ENCODE measurements around the gene KRT27.
A peak's percentile ranks its signal among the peaks of the same experiment; 100 is the strongest.

KRT27 gene

DNA sequence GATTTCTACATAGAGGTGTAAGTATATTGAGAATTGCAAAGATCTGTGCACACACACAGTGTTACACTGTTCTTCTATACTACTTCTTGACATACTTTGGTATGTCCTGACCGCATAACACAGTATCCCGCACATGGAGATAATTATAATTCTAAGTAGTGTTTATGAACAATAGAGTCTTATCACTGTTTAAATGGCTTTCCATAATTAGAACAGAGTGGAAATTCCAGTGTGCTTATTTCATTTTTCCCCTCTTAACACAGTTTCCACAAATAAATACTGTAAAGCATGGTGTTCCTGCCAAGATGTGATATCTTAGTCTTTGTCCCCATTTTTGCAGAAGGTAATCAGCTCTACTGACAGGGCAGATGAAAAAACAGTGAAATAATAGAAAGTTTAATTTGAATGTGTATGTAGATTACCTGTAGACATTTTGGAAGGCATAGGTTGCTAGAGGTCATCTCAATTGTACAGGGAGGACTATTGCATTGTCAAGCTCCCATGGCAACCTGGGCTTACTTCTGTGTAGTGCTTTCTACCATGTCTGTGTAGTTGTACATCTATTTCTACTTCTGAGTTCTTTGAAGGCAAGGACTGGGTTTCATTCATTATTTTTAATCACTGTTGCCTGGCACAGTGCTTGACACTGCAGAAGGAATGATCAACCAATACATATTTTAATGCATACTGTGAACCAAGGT is 27.5 kb upstream of the KRT27 start:
- no peak for DNase-seq

DNA sequence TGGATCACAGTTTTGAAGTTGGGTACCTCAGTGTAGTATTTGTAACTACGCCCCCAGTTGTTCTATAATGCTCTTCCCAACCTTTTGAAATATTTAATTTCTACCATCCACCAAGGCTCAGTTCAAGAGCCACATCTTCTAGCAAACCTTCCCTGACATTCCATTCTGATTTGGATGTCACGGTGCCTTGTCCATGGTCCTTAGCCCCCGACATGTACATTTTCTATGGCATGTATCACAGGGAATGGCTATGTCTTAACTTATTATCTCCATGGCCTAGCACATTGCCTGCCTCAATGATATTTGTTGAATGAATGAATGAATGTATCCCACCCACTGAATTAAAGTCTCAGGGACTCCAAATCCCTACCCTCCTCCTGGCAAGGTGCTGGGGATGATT is 23.8 kb upstream of the KRT27 start:
- no peak for DNase-seq

DNA sequence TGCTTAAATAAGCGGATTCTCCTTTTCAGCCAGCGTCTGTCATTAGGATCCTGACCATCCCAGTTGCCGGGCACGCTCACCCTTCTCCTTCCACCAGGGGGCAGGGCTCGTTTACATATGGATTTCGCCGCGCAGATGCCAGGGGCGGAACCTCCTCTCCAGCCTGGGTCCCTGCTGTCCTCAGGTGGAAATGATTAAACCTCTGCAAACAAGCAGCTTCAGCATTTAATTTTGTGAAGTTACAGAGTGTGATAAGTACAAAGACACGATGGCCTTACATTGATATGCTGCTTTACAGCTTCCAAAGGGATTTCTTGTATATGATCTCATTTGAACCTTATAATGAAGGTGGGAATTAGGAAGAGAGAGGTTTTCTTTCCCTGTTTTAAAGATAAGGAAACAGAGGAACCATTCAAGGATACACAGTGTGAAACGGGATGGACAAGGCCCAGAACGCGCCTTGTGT is 21.3 kb upstream of the KRT27 start:
- DNase-seq, result peak; percentile 73 to 86 (median 80)

DNA sequence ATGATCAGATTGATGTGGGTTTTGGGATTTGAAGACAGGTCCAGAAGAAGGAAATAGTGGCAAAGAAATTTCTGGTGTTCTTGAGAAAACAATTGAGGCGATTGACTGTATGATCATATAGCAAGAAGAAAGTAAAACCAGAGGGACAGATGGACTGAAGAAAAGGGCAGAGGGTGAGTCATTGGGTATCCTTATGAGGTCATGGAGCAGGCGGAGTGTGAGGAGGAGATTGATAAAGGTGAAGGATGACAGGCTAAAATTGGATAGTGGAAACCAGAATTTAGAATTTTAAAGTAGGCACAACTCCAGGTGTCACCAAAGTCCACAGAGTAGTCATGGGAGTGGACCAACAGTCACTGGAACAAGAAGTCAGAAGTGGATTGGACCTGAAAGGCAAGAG is 18.8 kb upstream of the KRT27 start:
- no peak for DNase-seq

DNA sequence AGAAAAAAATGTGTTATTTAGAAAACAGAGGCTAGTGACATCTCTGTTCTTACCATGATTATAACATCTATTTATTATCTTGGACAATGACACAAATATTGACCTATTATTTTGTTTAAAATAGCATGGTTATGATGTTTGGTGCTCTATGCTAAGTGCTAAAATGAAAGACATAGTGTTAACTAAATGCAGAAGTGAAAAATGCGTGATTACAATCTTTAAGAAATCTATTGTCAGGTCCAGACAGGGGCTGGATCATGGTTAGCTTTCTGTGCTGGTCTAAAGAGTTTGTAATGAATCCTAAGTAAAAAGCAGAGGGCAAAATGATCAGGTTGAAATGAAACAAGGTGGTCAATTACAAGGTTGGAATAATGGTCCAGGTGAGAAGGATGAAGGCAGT is 18.0 kb upstream of the KRT27 start:
- DNase-seq, result no peak

DNA sequence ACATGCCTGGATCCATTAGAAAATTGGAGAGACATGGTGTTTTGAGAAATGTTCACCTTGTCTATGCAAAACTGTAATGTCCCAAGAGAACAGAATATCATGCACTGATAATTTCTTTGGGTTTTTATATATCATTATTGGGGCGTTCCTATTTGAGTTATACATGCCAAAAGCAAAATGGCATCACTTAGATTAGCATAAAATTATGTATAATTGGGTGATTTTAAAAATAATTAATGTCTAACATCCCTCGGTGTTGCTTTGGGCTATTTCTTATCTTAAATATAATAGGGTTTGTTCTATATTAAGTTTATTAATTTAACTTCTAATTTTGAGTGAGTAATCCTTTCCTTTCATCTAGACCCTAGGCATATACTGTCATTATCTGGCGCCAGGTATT is 17.5 kb upstream of the KRT27 start, which contains the start of gene KRT28:
KRT28 (minus strand) TSS at position 101 of the 400 bp plus-strand sequence; CDS start at position 35, 66 bp downstream.
- DNase-seq, result no peak

DNA sequence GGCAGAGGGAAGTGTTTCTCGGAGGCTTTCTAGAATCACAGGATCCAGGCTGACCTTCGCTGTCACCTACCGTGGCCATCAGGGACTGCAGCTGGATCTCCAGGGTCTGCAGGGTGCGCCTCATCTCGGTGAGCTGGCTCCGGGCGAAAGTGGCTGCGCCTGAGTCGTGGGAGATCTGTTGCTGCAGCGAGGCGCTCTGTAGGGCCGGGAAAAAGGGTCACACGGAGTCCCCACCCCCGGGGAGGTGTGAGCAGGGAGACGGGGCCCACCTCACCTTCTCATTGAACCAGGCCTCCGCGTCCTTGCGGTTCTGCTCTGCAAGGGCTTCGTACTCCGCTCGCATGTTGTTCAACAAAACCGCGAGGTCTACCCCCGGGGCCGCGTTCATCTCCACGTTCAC is 14.5 kb upstream of the KRT27 start:
- DNase-seq, result no peak

DNA sequence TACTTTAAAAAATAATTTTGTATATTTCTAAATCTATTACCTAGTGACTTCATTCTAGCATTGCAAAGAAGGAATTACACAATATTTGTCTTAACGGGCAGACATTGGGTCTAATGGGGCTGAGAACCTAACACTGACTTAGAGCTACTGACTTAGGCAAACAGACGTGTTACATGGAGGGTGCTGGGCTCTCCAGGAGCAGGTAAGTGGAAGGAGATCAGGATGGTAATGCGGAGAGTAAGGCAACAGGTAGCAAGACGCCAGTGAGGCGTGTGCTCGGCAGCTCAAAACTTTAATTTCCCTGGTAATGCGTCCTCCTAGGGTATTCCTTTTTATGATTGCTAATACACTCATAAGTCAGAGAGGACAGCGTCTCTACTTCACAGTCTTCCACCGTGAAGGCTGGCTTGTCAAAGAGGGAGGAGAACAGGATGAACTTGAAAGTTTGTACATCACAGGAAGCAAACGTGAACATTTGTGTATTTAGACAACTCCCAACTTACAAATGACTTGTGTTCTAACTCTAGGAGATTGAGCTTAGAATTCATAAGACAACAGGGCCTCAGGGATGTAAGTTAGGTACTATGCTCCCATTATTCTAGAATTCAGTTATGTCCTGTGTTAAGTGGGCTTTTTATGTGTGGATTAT is 12.8 kb upstream of the KRT27 start:
- DNase-seq, result no peak

DNA sequence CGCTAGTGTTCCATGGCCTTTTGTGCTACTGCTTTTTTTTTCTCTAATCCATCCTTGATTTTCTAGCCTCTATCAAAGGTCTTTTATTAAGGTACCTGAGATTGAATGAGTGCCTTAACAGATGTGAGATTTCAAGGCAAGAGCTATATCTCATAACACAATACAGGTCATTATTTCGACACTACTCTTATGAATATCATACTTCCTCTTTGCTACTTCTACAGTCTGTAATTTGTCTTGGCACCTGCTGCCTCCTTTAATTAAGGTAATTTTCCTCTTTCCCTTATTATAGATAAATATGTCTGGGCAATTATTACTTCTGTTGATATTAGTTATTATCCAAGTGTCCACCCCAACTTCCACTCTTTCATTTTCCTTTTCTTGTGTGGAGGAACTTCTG is 12.1 kb upstream of the KRT27 start:
- DNase-seq, result peak in 1 of 4 experiments; percentile 13

DNA sequence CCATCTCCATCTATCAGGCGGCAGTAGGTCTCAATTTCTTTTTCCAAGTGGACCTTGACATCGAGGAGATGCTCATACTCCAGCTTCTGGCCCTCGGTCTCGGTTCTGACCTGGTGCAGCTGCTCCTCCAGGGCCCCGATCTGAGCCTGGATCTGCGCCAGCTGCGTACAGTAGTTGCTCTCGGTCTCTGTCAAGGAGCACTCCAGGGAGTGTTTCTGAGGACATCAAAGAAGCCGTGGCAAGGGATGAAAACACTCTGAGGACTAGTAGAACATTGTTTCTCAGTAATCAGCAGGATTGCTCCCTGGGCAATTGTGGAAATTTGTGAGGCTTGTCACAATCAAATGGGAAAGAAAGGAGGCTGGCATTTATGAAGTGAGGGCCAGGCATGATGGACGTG is 11.5 kb upstream of the KRT27 start:
- DNase-seq, result no peak

DNA sequence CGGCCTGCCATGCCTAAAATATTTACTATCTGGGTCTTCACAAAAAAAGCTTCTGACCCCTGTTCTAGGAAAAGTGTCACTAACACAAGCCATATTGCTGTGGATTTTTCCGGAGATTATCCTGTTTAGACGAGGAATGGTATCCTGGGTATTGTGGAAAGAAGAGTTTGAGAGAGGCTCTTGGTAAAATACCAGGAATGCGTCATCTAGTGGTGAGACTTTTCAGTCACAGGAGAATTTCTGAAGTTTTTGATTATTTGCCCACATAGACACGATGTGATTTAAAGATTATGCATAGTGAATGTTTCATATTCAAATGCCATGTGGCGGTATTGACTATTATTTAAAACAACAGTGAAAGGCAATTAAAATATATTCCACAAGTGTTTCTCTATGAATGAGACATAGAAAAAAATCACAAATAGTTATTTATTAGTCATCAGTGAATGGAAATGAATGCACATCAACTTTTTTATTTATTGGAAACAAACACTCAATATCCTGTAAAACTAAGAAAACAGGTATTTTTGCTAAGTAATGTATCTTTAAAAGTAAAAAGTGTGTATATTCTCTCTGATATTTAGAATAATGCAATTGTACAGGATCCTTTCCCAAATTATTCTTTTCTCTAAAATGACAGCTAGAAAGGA is 9.6 kb upstream of the KRT27 start:
- peak in 2 of 4 experiments; percentile 4 to 9 for DNase-seq

DNA sequence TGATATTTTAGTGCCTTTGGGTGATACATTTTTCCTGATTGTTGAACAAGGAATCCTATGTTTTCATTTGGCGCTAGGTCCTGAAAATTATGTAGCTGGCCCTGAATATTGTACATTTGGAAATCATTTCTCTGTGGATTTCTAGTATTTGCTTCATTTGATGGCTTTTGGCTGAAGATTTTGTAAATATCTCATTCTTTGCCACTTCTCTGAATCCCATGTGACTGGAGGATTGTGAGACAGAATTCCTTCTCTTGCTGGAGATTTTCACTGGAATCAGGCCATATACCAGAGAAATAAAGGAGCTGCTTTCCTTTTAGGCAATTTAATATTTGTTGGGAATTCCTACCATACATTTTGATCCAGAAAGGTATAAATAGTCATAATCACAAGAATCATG is 8.8 kb upstream of the KRT27 start:
- DNase-seq, result no peak

DNA sequence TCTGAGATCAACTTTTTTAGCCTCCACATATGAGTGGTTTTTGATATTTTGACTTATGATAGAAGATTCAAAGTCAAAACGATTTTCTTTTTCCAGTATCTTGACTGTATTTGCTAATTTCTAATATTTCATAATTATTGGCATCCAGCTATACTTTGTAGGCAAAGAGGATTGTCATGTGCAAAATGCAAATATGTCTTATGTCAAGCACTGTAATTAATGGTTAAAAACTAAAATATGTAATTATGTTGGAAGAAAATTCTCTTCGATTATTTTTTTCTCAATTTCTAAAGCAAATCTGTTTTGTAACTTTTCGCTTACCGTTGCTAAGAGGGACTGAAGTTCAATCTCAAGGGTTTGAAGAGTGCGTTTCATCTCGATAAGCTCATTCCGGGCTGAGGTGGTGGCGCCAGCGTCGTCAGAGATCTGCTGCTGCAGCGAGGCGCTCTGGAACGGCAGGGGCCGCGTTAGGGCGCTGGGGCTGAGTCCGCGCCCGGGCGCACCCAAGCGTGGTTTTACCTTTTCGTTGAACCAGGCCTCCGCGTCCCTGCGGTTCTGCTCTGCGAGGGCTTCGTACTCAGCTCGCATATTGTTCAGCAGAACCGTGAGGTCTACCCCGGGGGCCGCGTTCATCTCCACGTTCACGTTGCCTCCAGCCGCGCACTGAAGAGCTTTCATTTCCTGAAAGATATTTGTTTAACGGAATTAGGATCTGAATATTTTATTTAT is 3.0 kb downstream of the KRT27 start:
- peak in 1 of 4 experiments; percentile 5 for DNase-seq

DNA sequence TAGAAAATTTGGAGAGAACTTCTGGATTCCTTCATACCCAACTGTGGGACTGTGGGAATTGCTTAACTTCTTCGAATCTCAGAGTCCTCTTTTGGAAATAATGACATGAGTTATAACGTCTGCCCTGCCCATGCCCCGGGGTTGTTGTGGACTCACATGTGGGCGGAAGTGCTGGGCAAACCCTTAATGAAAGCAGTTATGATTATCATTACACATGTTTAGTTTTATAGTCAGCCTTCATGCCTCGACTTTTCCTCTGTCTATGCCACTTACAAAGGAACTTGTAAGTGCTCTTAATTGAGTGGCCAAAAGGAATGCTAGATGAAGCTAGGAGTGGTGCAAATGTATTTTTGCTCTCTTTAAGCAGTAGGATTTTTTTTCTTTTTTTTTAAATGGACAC is 3.9 kb downstream of the KRT27 start:
- DNase-seq, result no peak

DNA sequence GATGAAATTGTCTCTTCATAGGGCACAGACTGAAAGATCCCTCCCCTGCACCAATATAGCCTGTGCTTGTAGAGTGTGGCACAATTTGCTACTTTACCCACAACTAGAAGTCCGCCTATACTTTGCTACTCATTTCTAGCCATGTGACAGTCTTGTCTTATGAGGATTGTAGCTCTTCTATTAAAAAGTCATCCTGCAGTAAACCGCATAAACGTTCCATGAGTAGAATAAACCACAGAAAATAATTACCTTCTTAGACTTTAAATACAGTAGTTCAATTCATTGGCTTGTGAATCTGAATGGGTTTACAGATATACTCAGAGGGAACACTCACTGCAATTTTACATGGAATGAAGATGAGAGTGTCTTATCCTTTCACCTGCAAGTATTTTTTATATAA is 4.4 kb downstream of the KRT27 start:
- no peak for DNase-seq

DNA sequence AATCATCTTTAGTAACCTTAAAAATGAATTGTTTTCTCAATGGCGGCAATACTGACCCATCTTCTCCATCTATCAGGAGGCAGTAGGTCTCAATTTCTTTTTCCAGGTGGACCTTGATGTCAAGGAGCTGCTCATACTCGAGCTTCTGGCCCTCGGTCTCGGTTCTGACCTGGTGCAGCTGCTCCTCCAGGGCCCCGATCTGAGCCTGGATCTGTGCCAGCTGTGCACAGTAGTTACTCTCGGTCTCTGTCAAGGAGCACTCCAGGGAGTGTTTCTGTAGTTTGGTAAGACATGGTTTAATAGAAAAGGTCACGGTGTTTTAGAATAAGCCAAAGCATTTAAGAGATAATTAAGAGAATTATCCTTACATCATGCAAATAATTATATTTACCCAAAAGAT is 4.9 kb downstream of the KRT27 start:
- DNase-seq, result no peak

DNA sequence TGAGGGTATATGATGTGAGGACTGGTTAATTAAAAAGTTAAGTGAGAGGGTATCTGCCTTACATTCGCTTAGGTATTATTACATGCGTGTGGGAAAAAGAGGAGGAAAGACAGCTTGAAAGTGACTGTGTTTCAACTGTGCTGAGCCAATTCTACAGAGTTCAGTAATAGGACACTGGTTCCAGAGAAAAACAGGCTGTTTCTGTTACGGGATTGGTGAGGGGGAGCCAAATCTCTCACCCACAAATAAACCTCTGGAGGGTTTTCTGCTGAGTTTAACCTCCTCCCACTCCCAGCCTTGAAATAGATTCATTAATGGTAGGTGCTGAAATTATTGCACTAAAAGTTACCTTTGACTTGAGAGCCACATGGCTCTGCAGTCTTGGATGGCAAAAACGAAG is 6.4 kb downstream of the KRT27 start:
- no peak for DNase-seq

DNA sequence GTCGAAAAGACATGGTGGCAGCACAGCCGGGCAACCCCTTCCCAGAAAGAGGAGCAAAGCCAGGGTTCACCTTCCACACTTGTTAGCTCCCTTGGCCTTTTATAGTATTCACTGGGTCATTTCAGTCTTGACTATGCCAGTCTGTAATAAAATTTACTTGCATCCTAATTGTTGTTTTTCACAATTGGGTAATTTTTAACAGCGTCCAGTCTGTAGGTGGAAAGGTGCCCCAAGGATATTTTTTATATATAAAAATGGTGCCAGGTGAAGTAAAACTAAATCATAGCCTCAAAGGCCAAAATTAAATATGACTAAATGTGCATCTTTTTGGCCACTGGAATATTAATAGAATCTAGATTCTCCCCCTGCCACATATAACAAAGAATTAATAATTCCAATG is 10.2 kb downstream of the KRT27 start, which contains the start of gene KRT26:
KRT26 (minus strand) TSS at position 101 of the 400 bp plus-strand sequence; CDS start at position 13, 88 bp downstream.
- DNase-seq, result no peak

DNA sequence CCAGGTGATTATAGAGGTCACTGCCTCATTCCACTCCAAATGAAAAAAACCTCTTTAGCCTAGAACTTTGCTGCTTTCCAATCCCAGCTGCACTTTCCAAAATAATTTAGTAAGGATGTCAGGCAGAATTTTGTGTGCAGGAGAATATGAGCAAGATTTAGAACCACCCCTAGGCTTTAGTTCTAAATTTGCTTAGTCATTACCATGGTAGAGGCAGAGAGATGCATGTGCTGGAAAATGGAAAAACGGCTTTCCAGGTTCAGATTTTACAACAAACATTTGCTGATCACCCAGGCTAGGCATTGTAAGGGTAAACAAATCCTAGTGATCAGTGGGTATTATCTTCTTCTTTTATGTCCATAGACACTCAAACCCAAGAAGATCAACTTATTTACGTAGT is 16.7 kb downstream of the KRT27 start:
- DNase-seq, result no peak

DNA sequence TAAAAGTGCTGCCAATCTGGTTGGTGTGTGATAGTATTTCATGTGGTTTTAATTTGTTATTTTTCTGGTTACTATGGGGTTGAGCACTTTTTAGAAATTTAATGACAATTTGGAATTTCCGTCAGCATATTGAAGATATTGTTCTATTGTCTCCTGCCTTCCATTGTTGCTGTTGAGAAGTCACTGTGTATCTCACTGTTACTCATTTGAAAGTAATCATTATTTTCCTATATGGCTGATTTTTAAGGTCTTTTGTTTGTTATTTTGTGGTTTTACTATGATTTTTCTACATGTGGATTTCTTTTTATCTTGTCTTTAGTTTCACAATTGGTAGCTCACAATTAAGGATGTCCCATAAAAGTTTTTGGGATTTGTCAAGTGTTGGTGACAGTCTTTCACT is 18.6 kb downstream of the KRT27 start:
- no peak for DNase-seq

DNA sequence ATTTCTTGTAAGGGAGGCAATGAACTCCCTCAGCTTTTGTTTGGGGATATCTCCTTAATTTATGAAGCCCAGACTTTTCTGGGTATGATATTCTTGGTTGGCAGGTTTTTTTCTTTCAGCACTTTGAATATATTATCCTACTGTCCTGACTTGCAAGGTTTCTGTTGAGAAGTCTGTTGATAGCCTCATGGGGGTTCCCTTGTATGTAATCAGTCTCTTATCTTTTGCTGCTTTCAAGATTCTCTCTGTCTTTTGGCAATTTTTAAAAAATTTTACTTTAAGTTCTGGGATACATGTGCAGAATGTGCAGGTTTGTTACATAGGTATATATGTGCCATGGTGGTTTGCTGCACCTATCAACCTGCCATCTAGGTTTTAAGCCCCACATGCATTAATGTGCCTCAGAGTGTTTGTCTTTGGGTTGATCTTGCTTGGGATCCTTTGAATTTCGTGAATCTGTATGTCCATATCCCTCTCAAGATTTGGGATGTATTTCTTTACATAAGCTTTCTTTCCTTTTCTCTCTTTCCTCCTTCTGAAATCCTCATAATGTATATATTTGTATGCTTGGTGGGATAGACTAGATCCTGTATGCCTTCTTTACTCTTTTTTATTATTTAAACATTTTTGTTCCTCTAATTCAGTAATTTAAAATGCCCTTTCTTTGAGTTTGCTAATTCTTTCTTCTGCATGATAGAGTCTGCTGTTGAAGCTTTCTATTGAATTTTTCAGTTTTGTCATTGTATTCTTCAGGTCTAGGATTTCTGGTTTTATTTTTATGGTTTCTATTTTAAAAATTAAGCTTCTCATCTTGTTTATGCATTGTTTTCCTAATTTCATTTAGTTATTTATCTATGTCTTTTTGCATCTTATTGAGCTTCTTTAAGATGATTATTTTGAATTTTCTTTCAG is 22.0 kb downstream of the KRT27 start:
- DNase-seq, result no peak

DNA sequence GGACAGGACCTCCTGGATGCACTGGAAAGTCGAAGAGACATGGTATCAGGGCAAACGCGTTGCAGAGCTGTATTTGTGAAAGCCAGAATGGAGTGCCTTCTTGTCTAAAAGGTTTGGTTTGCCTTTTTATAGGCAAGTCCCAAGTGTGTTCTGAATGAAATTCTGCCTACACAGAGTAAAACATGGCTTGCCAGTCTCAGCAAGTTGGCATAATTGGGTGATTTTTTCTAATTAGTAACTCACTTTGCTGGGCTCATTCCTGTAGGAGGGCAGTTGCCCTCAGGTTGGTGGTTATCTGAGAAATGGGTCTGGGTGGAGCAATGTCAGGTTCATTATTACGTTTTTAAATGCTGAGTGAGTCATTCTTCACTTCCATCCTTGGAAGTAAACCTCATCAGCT is 27.1 kb downstream of the KRT27 start, which contains the start of gene KRT25:
KRT25 (minus strand) TSS at position 101 of the 400 bp plus-strand sequence; CDS start at position 41, 60 bp downstream.
- no peak for DNase-seq

All from suppressor macrophage (primary cell).